ENCODE data around the gene GTF3C2.

DNA sequence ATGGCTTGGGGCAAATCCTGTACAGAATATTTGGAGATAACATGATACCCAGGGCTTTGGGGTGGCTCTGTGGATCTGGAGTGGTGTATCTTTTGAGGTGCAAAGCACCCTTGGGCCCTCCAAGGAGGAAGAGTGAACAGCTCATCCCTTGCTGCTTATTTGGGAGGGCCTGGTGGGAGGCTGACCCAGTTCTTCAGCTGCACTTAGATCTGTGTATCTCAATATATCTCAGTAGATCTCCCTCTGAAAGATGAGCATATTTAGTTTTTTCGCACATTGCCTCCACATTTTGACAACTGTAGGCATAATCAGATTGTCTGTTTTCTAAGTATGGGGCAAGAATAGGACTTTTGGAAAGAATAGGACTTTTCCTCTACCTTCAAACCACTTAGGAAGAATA, 71.6 kb downstream of the GTF3C2 start:
- TF ChIP-seq POLR2A (IDR thresholded peaks at IDR 0.05; ENCODE audit: low read length) (no peak), GATA1 (IDR thresholded peaks at IDR 0.05; ENCODE audit: low read depth, low read length) (no peak)
